Measurements from ENCODE around the gene PTPRB. TPM values are rescaled to one million over a fixed set of nuclear protein-coding genes. Genes with fewer than 3 reads are reported as not detected.

The PTPRB gene
- total and polyA plus RNA-seq, 2 donors (not counting 1 experiment from before 2014, with no cell fraction given) = 0.01 TPM; not detected in 1

- ChIA-PET POLR2A (no interaction called here), CTCF (no interaction called here)
- intact Hi-C loops (cut with micrococcal nuclease) = no loop called here
- Histone ChIP-seq H3K4me1 (ENCODE audit: control insufficient read depth in 2 of 2, insufficient read depth in 2 of 2, low read length in 2 of 2) (no peaks in the 10 kb centered on the region), H3K4me2 (replicated peaks; ENCODE audit: low read depth, low read length, poor library complexity, severe bottlenecking) (no peak overlapping the region), H4K20me1 (ENCODE audit: control insufficient read depth, insufficient read depth, low read length, poor library complexity, severe bottlenecking) (no peaks in the 10 kb centered on the region), H2AFZ (ENCODE audit: insufficient read depth, low read depth, low read length, poor library complexity, severe bottlenecking) (no peak overlapping the region), H3K27me3 (replicated peaks in 1 of 4; ENCODE audit: control extremely low read depth in 1 of 4, control insufficient read depth in 3 of 4, insufficient read depth in 4 of 4, low read length in 3 of 4) (peaks cover 0 to 3% (median 0%) of the 10 kb centered on the region in 4 experiments), H3K79me2 (ENCODE audit: control insufficient read depth, insufficient read depth, low read length) (no peaks in the 10 kb centered on the region), H3K9me3 (ENCODE audit: control extremely low read depth in 1 of 3, control insufficient read depth in 2 of 3, insufficient read depth in 1 of 3, low read length in 2 of 3) (no peaks in the 10 kb centered on the region), H3K27ac (ENCODE audit: low read length in 2 of 2) (no peak overlapping the region), H3K9ac (ENCODE audit: low read length) (no peak overlapping the region), H3K4me3 (ENCODE audit: control extremely low read depth in 1 of 5, extremely low read depth in 1 of 5, insufficient read depth in 1 of 5, low read depth in 2 of 5, low read length in 4 of 5) (no peak overlapping the region), H3K36me3 (replicated peaks in 1 of 2; ENCODE audit: control extremely low read depth in 1 of 2, control insufficient read depth in 1 of 2, extremely low read depth in 1 of 2, insufficient read depth in 2 of 2, low read length in 1 of 2) (no peaks in the 10 kb centered on the region)
- Mint-ChIP-seq H3K4me3 (no peak overlapping the region), H3K27ac (no peak overlapping the region), H3K27me3 (peaks cover 7% of the 10 kb centered on the region), H3K4me1 (no peaks in the 10 kb centered on the region), H3K9me3 (ENCODE audit: insufficient read depth) (no peaks in the 10 kb centered on the region)
- no peak for TF ChIP-seq CTCF (IDR thresholded peaks at IDR 0.05)
- TF ChIP-seq EZH2 (IDR thresholded peaks at IDR 0.05; ENCODE audit: borderline replicate concordance, insufficient read depth, low read depth, low read length, poor library complexity, severe bottlenecking) = no peak
- 92% methylated on average over 2 of the region's 2 CpGs for WGBS (ENCODE audit: insufficient coverage)
- no peak for DNase-seq
- ATAC-seq (ENCODE audit: low read depth) = no peak
Measured at GRCh38 chr12:70644861-70645260, 7.6 kb upstream of the PTPRB start.

- Mint-ChIP-seq H3K4me1 (no peaks in the 10 kb centered on the region), H3K4me3 (no peak overlapping the region), H3K27ac (no peak overlapping the region), H3K9me3 (ENCODE audit: insufficient read depth) (no peaks in the 10 kb centered on the region), H3K27me3 (peaks cover 7% of the 10 kb centered on the region)
- TF ChIP-seq CTCF (IDR thresholded peaks at IDR 0.05) (no peak), EZH2 (IDR thresholded peaks at IDR 0.05; ENCODE audit: borderline replicate concordance, insufficient read depth, low read depth, low read length, poor library complexity, severe bottlenecking) (no peak)
- no CpG with 5 or more reads among the region's 3 CpGs for WGBS (ENCODE audit: insufficient coverage)
- H3K4me2 ChIP-seq (replicated peaks; ENCODE audit: low read depth, low read length, poor library complexity, severe bottlenecking) = no peak overlapping the region
- H2AFZ ChIP-seq (ENCODE audit: insufficient read depth, low read depth, low read length, poor library complexity, severe bottlenecking) = no peak overlapping the region
- H3K27ac ChIP-seq (ENCODE audit: low read length in 2 of 2) = no peak overlapping the region
- intact Hi-C loops (cut with micrococcal nuclease) = no loop called here
- no peaks in the 10 kb centered on the region for H3K79me2 ChIP-seq (ENCODE audit: control insufficient read depth, insufficient read depth, low read length)
- no peak overlapping the region for H3K9ac ChIP-seq (ENCODE audit: low read length)
- CTCF ChIA-PET = no interaction called here
- no peak overlapping the region for H3K4me3 ChIP-seq (ENCODE audit: control extremely low read depth in 1 of 5, extremely low read depth in 1 of 5, insufficient read depth in 1 of 5, low read depth in 2 of 5, low read length in 4 of 5)
- no peaks in the 10 kb centered on the region for H3K9me3 ChIP-seq (ENCODE audit: control extremely low read depth in 1 of 3, control insufficient read depth in 2 of 3, insufficient read depth in 1 of 3, low read length in 2 of 3)
- POLR2A ChIA-PET = no interaction called here
- ATAC-seq (ENCODE audit: low read depth) (no peak), DNase-seq (no peak)
- H3K27me3 ChIP-seq (replicated peaks in 1 of 4; ENCODE audit: control extremely low read depth in 1 of 4, control insufficient read depth in 3 of 4, insufficient read depth in 4 of 4, low read length in 3 of 4) = peaks cover 0 to 3% (median 0%) of the 10 kb centered on the region in 4 experiments
- no peaks in the 10 kb centered on the region for H3K4me1 ChIP-seq (ENCODE audit: control insufficient read depth in 2 of 2, insufficient read depth in 2 of 2, low read length in 2 of 2)
- no peaks in the 10 kb centered on the region for H3K36me3 ChIP-seq (replicated peaks in 1 of 2; ENCODE audit: control extremely low read depth in 1 of 2, control insufficient read depth in 1 of 2, extremely low read depth in 1 of 2, insufficient read depth in 2 of 2, low read length in 1 of 2)
- no peaks in the 10 kb centered on the region for H4K20me1 ChIP-seq (ENCODE audit: control insufficient read depth, insufficient read depth, low read length, poor library complexity, severe bottlenecking)
Measured at GRCh38 chr12:70643939-70644338, 6.7 kb upstream of the PTPRB start.
